ENCODE results near the gene DCAF12. TPM values are rescaled to one million over a fixed set of nuclear protein-coding genes. Genes with fewer than 3 reads are reported as not detected.
"Not testable (repeated sequence)": the region's sequence is repeated elsewhere in the genome, so short reads cannot be mapped to it uniquely, and the experiment has no call there.

DCAF12 gene
- total and polyA plus RNA-seq, 11 donors: 5.6 to 29.4 (median 16.7) TPM

- H3K27me3 ChIP-seq: no peaks in the 10 kb centered on the region
- peaks cover 0 to 10% (median 0%) of the 10 kb centered on the region in 9 donors for H3K36me3 ChIP-seq
- DNase-seq (no peak), ATAC-seq (no peak)
- H3K4me1 ChIP-seq: peaks cover 3 to 32% (median 25%) of the 10 kb centered on the region in 12 donors
- intact Hi-C loops (cut with DNase I): loop anchor here in 4 of 10 donors (5.0 to 10.0 kb wide), 4 partner anchors 79 to 231 kb away; partner anchors contain the start of genes UBE2R2 (in 3 of the 4) and DCAF12 (in 1 of the 4)
- no peaks in the 10 kb centered on the region for H3K9me3 ChIP-seq
- 66 to 74% (median 70%) methylated on average over 3 of the region's 3 CpGs for whole genome bisulfite sequencing, 4 donors
- H3K4me3 ChIP-seq: no peak overlapping the region
- TF ChIP-seq CTCF (IDR thresholded peaks at IDR 0.05) (no peak), POLR2A (IDR thresholded peaks at IDR 0.05) (no peak)
- H3K27ac ChIP-seq: no peak overlapping the region
Measured at GRCh38 chr9:34045903-34046302, 80.6 kb downstream of the DCAF12 start.

GRCh38 chr9:34042074-34042473 is 84.4 kb downstream of the DCAF12 start:
- intact Hi-C loops (cut with DNase I): loop anchor here in 3 of 10 donors (10.0 kb wide), 3 partner anchors 83 to 227 kb away; partner anchors contain the start of genes UBE2R2 (in 2 of the 3) and DCAF12 (in 1 of the 3)
- H3K4me1 ChIP-seq: peaks cover under 1 to 15% (median 6%) of the 10 kb centered on the region in 12 donors
- H3K36me3 ChIP-seq: peaks cover 0 to 10% (median 0%) of the 10 kb centered on the region in 9 donors
- ATAC-seq, DNase-seq, H3K4me3 ChIP-seq, H3K9me3 ChIP-seq, H3K27ac ChIP-seq, H3K27me3 ChIP-seq: not testable (repeated sequence)
- WGBS, 4 donors: 94 to 98% (median 96%) methylated on average over 10 of the region's 10 CpGs

GRCh38 chr9:34038851-34039250 is 87.6 kb downstream of the DCAF12 start:
- H3K4me1 ChIP-seq; H3K27ac ChIP-seq; H3K9me3 ChIP-seq; DNase-seq; ATAC-seq; H3K27me3 ChIP-seq; H3K4me3 ChIP-seq; intact Hi-C loops (cut with DNase I): not testable (repeated sequence)
- peaks cover 0 to 10% (median 0%) of the 10 kb centered on the region in 9 donors for H3K36me3 ChIP-seq
- WGBS, 4 donors: 96 to 100% (median 97%) methylated on average over 7 to 37 of the region's 37 CpGs

- Histone ChIP-seq H3K36me3 (peaks cover 0 to 6% (median 0%) of the 10 kb centered on the region in 9 donors), H3K27ac (no peak overlapping the region), H3K27me3 (no peaks in the 10 kb centered on the region), H3K4me3 (no peak overlapping the region), H3K4me1 (no peaks in the 10 kb centered on the region), H3K9me3 (no peaks in the 10 kb centered on the region)
- ATAC-seq: no peak
- no peak for TF ChIP-seq POLR2A (IDR thresholded peaks at IDR 0.05)
- no peak for TF ChIP-seq CTCF (IDR thresholded peaks at IDR 0.05)
- no peak for DNase-seq
- WGBS, 4 donors: 85 to 96% (median 92%) methylated on average over 2 of the region's 2 CpGs
- intact Hi-C loops (cut with DNase I): no loop called here
Measured at GRCh38 chr9:34037626-34038025, 88.9 kb downstream of the DCAF12 start.

- no peak for TF ChIP-seq CTCF (IDR thresholded peaks at IDR 0.05)
- no peak for TF ChIP-seq POLR2A (IDR thresholded peaks at IDR 0.05)
- H3K9me3 ChIP-seq: no peaks in the 10 kb centered on the region
- no peaks in the 10 kb centered on the region for H3K4me1 ChIP-seq
- H3K4me3 ChIP-seq: no peak overlapping the region
- ATAC-seq (no peak), DNase-seq (no peak)
- intact Hi-C loops (cut with DNase I): no loop called here
- no peak overlapping the region for H3K27ac ChIP-seq
- 96 to 99% (median 96%) methylated on average over 5 of the region's 5 CpGs for WGBS, 4 donors
- H3K27me3 ChIP-seq: no peaks in the 10 kb centered on the region
- H3K36me3 ChIP-seq: peaks cover 0 to 6% (median 0%) of the 10 kb centered on the region in 9 donors
Measured at GRCh38 chr9:34036625-34037024, 89.9 kb downstream of the DCAF12 start.

Other genes with a start within 250 kb of the DCAF12 start
- 10 to 100 TPM; 22.6 to 36.2 (median 30.7) TPM for gene UBAP2, start 77.8 kb downstream of the DCAF12 start, total RNA-seq
- 10 to 100 TPM; 12.9 to 15.2 TPM for gene UBAP2, start 77.8 kb downstream of the DCAF12 start, polyA plus RNA-seq
- 10 to 100 TPM; 35.1 to 55.6 (median 43.1) TPM for gene UBAP1, start 52.3 kb upstream of the DCAF12 start, total RNA-seq
- gene UBAP1, start 52.3 kb upstream of the DCAF12 start, polyA plus RNA-seq: 10 to 100 TPM; 18.7 to 66.1 TPM
- 1 to 10 TPM in 2 of 9 donors, under 1 TPM in 7; 0.25 to 1.6 (median 0.67) TPM for gene KIF24, start 202.6 kb upstream of the DCAF12 start, total RNA-seq
- under 1 TPM; 0.19 to 0.64 TPM for gene KIF24, start 202.6 kb upstream of the DCAF12 start, polyA plus RNA-seq
- gene NUDT2, start 202.9 kb upstream of the DCAF12 start, total RNA-seq: 10 to 100 TPM; 14.1 to 21.3 (median 17.2) TPM
- 10 to 100 TPM; 19.4 to 27.6 TPM for gene NUDT2, start 202.9 kb upstream of the DCAF12 start, polyA plus RNA-seq

Data from heart left ventricle (tissue), 16 donors.